ENCODE data around the gene LIPH. TPM values are rescaled to one million over a fixed set of nuclear protein-coding genes. Genes with fewer than 3 reads are reported as not detected.
"Not testable (repeated sequence)": the region's sequence is repeated elsewhere in the genome, so short reads cannot be mapped to it uniquely, and the experiment has no call there.

The LIPH gene
- total RNA-seq, 1 experiment from 2014 or later, result not detected

DNA sequence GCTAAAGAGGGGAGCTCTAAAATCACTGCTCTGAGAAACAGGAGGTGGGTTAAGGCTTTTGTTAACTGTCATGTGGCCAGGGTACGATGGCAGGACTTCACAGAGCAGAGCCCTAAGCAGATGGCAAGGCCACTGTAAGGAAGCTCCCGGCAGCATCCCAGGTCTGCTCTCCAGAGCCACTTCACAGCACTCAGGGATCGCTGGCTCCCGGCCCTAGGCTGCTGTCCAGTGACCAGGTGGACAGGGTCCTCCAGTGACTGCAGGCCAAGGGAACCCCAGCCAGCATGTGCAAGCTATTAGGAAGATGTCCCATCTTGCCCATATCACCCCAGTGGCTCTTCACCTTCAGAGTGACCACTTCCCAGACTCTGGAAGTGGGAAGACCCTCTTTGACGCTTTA lies 63.9 kb downstream of the LIPH start:
- no peak for DNase-seq (ENCODE audit: low read depth)

DNA sequence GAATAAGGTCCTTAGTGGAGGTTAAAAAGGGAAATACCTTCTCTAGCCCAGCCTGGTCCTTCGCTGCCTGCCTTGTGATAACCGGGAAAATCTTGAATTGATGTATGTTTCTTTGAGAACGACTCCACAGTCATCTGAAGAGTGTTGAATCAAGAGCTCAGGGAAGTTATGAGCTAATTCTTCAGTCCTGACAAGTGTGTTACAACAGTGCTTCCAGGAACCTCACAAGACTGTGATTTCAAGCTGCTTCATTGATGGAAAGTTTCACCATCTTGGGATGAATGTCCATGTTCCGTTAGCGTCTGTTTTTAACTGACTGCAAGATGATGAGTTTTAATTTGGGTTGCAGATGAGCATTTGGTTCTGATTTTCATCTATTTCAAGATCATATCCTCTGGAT lies 66.0 kb downstream of the LIPH start:
- DNase-seq (ENCODE audit: low read depth), result no peak

- no peak for DNase-seq (ENCODE audit: low read depth)
Observed at GRCh38 chr3:185484296-185484695, 68.1 kb downstream of the LIPH start.

DNA sequence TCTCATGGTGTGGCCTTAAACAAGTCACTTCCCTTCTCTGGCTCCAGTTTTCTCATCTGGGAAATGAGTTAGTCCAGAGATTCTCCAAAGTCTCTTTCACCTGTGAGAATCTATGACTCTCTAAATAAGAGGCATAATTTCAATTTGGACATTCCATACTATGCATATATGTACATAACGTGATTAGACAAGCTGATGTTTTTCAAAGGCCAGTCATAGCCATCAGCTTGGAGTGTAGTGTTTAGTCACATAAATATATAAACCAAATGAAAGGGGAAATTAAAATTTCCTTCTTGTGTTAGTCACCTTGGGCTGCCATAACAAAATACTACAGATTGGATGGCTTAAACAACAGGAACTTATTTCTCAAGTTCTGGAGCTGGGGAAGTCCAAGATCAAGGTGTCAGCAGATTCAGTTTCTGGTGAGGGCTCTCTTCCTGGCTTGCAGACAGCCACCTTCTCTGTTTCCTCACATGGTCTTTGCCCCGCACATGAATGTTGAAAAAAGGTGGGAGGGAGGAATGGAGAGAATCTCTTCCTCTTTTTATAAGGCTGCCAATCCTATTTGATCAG lies 72.9 kb downstream of the LIPH start:
- DNase-seq (ENCODE audit: low read depth), result no peak

DNA sequence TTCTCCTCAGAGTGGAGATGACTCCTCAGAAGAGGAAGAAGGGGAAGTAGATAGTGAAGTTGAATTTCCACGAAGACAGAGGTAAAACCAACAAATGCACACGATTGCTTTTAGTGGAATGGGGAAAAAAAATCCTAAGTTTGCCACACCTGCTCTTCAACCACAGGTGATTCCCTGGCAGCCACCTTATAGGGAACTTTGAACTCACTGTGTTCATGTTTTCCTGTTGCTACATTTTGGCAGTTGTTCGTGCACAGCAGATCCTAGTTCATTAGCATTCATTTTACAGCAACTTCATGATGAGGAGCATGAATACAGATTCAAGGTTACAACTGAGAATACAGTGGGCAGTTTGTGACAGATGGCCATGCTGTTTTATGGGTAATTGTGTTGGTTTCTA lies 75.1 kb downstream of the LIPH start:
- DNase-seq (ENCODE audit: low read depth), result no peak

DNA sequence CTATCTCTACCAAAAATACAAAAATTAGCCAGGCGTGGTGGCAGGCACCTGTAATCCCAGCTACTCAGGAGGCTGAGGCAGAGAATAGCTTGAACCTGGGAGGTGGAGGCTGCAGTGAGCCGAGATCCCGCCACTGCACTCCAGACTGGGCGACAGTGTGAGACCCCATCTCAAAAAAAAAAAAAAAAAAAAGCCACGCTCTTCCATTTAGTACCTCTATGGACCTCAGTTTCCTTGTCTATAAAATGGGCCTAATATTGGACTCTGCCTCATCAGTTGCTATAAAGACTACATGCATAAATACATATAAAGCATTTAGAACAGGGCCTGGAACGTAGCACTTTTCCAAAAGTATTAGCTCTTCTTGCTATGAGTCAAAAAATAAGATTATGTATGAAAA lies 77.5 kb downstream of the LIPH start:
- not testable (repeated sequence) for DNase-seq (ENCODE audit: low read depth)

DNA sequence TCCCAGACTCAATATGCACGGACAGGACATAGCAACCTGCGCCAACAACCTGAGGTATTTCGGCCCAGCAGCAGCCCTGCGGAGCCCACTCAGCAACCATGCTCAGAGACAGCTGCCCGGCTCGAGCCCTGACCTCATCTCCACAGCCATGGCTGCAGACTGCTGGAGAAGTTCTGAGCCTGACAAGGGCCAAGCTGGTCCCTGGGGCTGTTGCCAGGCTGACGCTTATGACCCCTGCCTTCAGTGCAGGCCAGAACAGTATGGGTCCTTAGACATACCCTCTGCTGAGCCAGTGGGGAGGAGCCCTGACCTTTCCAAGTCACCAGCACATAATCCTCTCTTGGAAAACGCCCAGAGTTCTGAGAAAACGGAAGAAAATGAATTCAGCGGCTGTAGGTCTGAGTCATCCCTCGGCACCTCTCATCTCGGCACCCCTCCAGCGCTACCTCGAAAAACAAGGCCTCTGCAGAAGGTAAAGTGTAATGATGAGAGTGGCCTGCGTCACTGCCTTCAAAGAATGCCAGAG lies 79.0 kb downstream of the LIPH start:
- no peak for DNase-seq (ENCODE audit: low read depth)

- no peak for DNase-seq (ENCODE audit: low read depth)
Observed at GRCh38 chr3:185470323-185470722, 82.1 kb downstream of the LIPH start.

GRCh38 chr3:185469542-185469941 lies 82.8 kb downstream of the LIPH start:
- no peak for DNase-seq (ENCODE audit: low read depth)

DNA sequence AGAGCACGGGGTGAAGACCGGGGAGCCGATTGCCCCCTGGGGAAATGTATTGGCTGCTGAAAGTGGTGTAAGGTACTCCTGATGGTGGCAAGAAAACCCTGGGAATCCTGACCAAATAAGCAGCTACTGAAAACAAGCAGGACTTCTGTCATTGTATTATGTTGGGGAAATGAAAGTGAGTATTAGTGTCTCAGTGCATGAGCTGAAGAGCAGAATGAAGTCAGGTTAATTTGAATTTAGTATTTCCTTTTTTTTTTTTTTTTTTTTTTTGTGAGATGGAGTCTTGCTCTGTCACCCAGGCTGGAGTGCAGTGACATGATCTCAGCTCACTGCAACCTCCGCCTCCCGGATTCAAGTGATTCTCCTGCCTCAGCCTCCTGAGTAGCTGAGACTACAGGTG lies 86.3 kb downstream of the LIPH start:
- DNase-seq (ENCODE audit: low read depth), result not testable (repeated sequence)

DNA sequence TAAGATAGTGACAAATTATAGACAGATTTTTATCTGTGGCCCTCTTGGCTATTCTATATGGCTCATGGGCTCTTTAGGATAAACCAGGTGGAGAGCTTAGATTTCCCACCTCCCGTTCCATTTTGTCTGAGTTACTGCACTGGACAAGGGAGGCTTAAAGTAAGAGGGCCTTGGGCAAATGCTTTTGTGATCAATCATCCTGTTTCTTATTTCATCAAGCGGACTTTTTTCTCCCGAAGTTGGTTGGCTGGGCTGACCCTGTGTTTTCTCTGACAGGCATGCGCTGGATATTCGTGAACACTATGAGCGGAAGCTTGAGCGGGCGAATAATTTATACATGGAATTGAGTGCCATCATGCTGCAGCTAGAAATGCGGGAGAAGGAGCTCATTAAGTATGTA lies 86.9 kb downstream of the LIPH start:
- no peak for DNase-seq (ENCODE audit: low read depth)

DNA sequence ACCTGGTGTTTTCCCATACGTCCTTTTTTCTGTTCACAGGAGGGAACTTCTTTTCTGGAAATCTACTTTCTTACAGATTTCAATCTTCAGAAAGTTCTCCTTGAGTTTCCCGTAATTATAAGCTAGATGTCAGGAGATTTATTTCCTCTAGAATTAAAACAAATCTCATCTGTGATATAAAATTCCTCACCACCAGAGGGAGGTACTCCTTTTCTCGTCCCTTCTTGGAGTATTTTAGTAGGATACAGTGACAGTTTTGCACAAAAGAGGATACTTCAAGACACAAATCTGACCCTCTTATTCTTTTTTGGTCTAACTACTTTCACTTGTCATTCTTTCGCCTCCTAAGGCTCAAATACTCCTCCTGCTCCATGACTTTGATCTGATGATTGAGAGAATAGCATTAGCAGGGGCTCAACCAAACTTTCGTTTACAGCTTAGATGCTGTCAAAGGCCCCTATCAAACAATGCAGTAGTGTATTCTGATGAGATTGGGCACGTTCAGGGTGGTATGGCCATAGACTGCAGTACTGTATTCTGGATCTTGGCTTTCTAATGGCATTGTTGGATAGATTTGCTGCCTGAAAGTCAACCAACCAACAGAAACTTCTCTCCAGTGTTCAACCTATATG lies 91.6 kb downstream of the LIPH start:
- DNase-seq (ENCODE audit: low read depth), result peak; percentile 13

- DNase-seq (ENCODE audit: low read depth), result no peak
Observed at GRCh38 chr3:185460309-185460708, 92.1 kb downstream of the LIPH start.

DNA sequence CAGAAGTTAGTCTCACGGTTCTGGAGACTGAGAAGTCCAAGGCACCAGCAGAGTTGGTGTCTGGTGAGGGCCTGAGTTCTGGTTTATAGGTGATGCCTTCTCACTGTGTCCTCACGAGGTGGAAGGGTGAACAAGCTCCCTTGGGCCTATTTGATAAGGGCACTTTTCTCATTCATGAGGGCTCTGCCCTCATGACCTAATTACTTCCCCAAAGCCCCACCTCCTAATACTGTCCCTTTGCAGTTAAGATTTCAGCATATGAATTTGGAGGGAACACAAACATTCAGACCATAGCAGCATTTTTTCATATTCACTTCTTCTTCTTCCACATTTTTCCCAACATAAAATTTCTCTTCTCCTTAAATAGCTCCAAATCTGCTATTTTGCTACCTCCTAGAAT lies 95.0 kb downstream of the LIPH start:
- no peak for DNase-seq (ENCODE audit: low read depth)

Other genes with a start within 250 kb of the LIPH start
- gene MAP3K13, start 189.5 kb downstream of the LIPH start, total RNA-seq (2014; rRNA removed), result 18.0 and 18.6 TPM in 2 replicates
- 8.9 and 9.2 TPM in 2 replicates for gene TMEM41A, start 53.6 kb downstream of the LIPH start, total RNA-seq (2014; rRNA removed)
- 28.4 and 28.5 TPM in 2 replicates for gene SENP2, start 33.7 kb upstream of the LIPH start, total RNA-seq (2014; rRNA removed)

Data from LHCN-M2 (cell line).